T-helper 1 cell treated with Interleukin-12 subunit alpha and Interleukin-12 subunit beta and Interleukin-4 antibody, amounts not matched to agents 30 ng/mL and 1 ng/mL, for 36 hours (primary cell): ENCODE data around the gene MYBPC2. TPM values are rescaled to one million over a fixed set of nuclear protein-coding genes. Genes with fewer than 3 reads are reported as not detected.
"Not testable (repeated sequence)": the region's sequence is repeated elsewhere in the genome, so short reads cannot be mapped to it uniquely, and the experiment has no call there.

Source experiments
- intact Hi-C: fragments of 100-400 bp; cut with micrococcal nuclease; formaldehyde crosslinking; loops from one replicate; pipeline ENCODE4 v1.15.1; 2024
- total RNA-seq: library from RNA; stranded (reverse); gene quantifications from 2 replicates; pipeline ENCODE4 v1.2.3, GENCODE V29; 2022

MYBPC2 gene
- total RNA-seq, 1 donor from 2014 or later: 0.44 TPM

GRCh38 chr19:50427318-50427925 is 5.3 kb upstream of the MYBPC2 start:
- intact Hi-C loops: no loop called here

- intact Hi-C loops: no loop called here
Measured at GRCh38 chr19:50427997-50428425, 4.7 kb upstream of the MYBPC2 start.

- intact Hi-C loops: no loop called here
Measured at GRCh38 chr19:50428772-50429463, 3.8 kb upstream of the MYBPC2 start.

GRCh38 chr19:50430888-50431342 is 1.8 kb upstream of the MYBPC2 start:
- intact Hi-C loops: loop anchor here (1.0 to 2.0 kb wide), 7 partner anchors 16 to 102 kb away; partner anchors contain the start of genes EMC10, GARIN5A, JOSD2 and KCNC3

GRCh38 chr19:50431343-50432220 is 1.1 kb upstream of the MYBPC2 start:
- intact Hi-C loops: loop anchor here (1.0 to 2.0 kb wide), 7 partner anchors 17 to 102 kb away; partner anchors contain the start of genes EMC10, GARIN5A, JOSD2 and KCNC3

- intact Hi-C loops: no loop called here
Measured at GRCh38 chr19:50433201-50434180, 799 bp downstream of the MYBPC2 start.

- intact Hi-C loops: no loop called here
Measured at GRCh38 chr19:50434525-50434924, 1.8 kb downstream of the MYBPC2 start.

- intact Hi-C loops: no loop called here
Measured at GRCh38 chr19:50435221-50435620, 2.5 kb downstream of the MYBPC2 start.

- intact Hi-C loops: no loop called here
Measured at GRCh38 chr19:50435627-50436026, 2.9 kb downstream of the MYBPC2 start.

- intact Hi-C loops: no loop called here
Measured at GRCh38 chr19:50437862-50438449, 5.3 kb downstream of the MYBPC2 start.

GRCh38 chr19:50439130-50439529 is 6.4 kb downstream of the MYBPC2 start:
- intact Hi-C loops: not testable (repeated sequence)

- intact Hi-C loops: no loop called here
Measured at GRCh38 chr19:50444059-50444458, 11.4 kb downstream of the MYBPC2 start.

- intact Hi-C loops: no loop called here
Measured at GRCh38 chr19:50447053-50447452, 14.4 kb downstream of the MYBPC2 start.

GRCh38 chr19:50447750-50448149 is 15.1 kb downstream of the MYBPC2 start:
- intact Hi-C loops: no loop called here

- intact Hi-C loops: no loop called here
Measured at GRCh38 chr19:50449236-50449899, 16.7 kb downstream of the MYBPC2 start.

- intact Hi-C loops: no loop called here
Measured at GRCh38 chr19:50450369-50451222, 17.9 kb downstream of the MYBPC2 start.

- intact Hi-C loops: no loop called here
Measured at GRCh38 chr19:50451223-50451534, 18.5 kb downstream of the MYBPC2 start.

- intact Hi-C loops: no loop called here
Measured at GRCh38 chr19:50453243-50453642, 20.6 kb downstream of the MYBPC2 start.

- intact Hi-C loops: no loop called here
Measured at GRCh38 chr19:50455992-50456391, 23.3 kb downstream of the MYBPC2 start.
